Stimulated activated CD4-positive, alpha-beta T cell treated with anti-CD3 and anti-CD28 coated beads, Interleukin-4, amount 100 ng/mL, for 1 hour (primary cell): ENCODE data around the gene JMJD1C.
"Not testable (repeated sequence)": the region's sequence is repeated elsewhere in the genome, so short reads cannot be mapped to it uniquely, and the experiment has no call there.

Experiments used
- DNase-seq: peaks from one replicate; pipeline ENCODE4 v3.0.0-alpha.2; 2020

JMJD1C gene

DNA sequence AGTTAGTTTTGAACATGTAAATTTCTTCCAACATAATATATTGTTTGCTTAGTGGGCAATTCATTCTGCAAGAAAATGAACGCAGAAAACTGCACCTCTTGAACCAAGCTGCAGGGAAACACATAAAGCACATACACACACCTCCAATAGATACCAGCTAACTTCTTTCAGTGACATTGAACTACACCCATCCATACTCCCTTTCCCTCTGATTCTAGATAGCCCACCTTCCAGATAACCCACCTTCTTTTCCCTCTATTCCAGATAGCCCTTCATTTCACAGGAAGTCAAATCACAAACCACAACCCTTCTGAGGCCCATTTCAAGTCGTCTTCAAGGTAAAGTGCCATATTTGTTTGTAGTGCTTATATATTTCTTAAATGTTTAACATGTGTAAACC is 304.2 kb downstream of the JMJD1C start:
- no peak for DNase-seq

DNA sequence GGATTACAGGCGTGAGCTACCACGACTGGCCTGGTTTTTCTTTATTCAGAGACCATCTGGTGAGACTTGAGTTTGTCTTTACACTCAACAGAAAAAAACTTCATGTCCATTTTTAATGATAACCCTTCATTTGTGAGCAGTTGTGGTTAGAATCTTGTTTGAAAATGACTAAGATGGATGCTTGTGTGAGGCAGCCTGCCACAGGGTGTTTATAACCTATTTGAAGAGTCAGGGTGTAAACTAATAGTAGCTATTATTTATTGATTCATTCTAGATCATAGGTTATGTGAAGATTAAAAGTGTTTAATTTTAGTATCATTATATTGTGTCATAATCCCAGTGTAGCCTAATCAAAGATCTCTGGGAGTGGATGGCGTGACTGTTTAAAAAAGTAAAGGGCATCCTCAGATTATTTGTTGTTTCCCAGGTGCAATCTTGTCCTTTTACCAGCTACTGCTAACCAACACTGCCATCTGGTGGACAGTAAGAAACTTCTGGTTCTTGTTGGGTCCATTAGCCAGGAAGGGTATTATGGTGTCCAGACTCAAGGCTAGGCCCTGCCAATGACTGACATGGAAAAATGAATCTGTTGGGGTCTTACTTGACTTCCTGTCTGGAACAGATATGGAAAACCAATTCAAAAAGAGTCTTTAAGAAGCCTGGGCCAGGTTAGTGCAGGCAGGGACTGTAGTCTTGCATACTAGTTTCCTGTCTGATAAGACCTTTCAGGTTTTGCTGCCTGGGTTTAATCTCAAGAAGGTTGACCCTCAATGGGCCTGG is 307.7 kb downstream of the JMJD1C start:
- DNase-seq = no peak

DNA sequence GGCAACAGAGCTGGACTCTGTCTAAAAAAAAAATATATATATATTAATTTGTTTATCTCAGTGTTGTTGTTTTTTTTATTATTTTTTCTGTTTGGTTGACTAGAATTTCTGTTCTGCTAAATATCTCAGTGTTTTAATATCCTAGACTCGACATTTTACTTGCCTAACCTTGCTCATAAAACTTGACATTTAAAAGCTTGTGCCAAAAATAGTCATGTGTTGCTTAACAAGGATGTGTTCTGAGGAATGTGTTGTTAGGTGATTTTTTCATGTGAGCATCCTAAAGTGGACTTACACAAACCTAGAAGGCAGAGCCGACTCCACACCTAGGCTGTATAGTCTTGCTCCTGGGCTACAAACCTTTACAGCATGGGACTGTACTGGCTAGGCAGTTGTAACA is 309.5 kb downstream of the JMJD1C start:
- no peak for DNase-seq

DNA sequence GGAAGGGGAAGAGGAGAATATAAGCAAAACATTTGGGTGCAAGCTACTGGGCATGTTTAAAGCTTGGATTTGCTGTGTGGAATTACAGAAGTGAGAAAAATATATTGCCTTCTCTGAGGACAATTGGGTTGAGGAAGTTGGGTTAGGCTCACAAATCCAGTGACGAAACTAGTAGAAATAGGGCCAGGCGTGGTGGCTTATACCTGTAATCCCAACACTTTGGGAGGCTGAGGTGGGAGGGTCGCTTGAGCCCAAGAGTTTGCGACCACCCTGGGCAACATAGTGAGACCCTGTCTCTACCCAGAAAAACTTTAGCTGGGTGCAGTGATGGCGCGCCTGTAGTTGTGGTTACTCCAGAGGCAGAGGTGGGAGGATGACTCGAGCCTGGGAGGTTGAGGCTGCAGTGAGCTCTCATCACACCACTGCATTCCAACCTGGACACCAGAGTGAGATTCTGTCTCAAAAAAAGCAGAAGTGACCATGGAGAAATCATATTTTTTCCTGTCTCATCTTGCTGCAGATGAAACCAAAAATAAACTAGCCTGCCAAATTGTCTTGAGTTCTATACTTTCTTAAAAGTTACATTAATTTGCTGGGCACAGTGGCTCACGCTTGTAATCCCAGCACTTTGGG is 310.3 kb downstream of the JMJD1C start:
- no peak for DNase-seq

DNA sequence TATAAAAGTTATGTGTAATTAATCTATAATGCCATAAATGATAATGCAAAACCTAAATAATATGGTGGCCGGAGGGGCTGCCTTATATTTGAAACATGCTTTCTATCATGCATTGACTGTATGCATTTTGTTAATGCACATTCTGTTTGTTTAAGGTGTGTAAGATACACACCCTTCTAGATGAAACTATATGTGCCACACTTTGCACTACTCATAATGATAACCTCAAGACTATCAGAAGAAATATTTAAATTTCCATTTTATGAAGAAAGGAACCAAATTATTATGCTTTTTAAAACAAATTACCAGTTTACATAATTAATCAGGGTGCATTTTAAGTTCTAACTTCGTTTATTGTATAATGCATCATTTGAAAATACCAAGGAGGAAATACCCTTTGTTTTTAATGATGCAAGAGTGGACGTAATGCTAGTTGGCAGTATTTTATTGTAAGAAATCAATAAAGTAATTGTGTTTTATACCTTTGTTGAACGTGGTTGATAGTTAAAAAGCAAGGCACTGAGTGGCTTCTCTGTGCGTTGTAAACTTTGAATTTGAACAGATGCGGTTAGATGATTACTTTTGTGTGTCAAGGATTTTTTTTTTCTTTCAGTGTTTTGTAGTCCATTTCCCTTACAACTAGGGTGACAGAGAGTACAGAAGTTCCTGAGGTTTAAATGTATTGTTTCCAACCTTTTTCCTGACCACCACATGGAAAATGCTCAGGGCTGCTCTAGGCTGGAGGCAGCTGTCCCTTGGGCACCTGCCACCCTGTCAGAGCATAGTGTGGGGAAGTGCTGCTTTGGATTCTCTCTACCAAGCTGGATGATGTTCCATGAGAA is 311.0 kb downstream of the JMJD1C start:
- DNase-seq = no peak

DNA sequence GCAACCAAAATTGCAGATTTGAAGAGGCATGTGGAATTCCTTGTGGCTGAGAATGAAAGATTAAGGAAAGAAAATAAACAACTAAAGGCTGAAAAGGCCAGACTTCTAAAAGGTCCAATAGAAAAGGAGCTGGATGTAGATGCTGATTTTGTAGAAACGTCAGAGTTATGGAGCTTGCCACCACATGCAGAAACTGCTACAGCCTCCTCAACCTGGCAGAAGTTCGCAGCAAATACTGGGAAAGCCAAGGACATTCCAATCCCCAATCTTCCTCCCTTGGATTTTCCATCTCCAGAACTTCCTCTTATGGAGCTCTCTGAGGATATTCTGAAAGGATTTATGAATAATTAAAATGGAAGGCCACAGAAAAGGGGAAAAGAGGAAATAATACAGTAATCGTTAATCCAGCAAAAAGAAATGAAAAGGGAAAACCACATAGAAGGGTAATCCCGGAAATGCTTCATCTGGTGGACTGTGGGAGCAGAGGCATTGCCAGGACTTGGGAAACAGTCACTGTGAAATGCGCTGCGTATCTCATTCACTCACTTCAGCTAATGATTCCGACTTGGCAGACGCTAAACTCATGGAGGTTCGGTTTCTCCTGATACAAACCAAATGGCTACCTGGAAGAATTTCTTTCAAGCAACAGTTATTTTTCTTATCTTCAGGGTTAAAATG is 311.8 kb downstream of the JMJD1C start:
- DNase-seq = not testable (repeated sequence)

DNA sequence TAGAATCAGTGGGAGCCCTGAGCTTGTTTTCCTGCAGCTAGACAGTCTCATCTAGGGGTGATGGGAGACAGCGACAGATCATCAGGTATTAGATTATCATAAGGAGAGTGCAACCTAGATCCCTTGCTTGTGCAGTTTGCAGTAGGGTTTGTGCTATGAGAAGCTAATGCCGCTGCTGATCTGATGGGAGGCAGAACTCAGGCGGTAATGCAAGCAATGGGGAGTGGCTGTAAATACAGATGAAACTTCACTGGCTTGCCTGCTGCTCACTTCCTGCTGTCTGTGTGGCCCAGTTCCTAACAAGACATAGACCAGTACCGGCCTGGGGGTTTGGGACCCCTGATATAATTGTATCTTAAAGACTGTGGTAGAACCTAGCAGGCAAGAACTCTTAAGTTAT is 315.0 kb downstream of the JMJD1C start:
- no peak for DNase-seq

DNA sequence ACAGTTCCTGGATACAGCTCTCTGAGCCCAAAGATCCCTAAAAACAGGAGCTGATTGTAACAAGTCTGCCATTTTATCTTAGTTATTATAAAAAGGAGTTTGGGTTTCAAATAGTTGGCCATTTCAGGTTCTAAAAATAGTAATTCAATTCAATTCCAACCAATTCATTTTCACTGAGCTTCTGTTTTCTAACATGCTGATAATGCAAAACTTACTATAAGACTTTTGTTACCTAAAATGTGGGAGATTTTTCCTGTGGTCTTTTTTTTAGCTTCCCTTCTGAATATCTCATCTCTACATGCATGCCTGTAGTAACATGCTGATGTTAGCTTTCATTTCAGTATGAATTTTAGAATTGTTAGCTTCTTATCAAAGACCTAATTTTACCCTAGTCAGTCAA is 319.3 kb downstream of the JMJD1C start:
- DNase-seq = no peak

DNA sequence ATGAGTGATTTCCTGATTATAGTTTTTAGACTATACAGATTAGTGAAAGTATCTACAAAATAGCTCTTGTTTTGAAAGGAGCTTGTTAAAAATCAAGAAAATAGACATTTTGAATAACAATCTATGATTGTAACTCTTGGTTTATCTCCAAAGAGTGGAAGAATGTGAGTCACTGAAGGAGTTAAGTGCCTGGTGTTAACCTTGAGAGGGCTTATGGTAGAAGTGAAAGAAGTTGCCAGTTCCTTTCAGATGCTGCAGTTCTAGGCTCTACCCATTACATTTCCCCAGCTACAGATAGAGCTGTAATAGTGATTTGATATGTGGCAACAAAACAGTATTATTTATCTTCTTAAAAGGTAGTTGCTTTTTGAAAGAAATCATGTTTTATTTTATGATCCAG is 320.0 kb downstream of the JMJD1C start:
- no peak for DNase-seq

DNA sequence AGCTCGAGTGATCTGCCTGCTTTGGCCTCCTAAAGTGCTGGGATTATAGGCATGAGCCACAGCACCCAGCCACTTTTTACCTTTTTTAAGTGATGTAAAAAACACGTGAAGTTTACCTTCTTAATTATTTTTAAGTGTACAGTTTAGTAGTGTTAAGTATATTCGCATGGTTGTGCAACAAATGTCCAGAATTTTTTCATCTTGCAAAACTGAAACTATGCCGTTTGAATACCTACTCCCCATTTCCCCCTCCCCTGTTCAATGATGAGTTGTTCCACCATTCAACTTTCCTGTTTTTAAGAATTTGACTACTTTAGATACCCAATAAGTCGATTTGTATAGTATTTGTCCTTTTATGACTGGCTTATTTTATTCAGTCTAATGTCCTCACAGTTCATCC is 321.8 kb downstream of the JMJD1C start:
- no peak for DNase-seq

DNA sequence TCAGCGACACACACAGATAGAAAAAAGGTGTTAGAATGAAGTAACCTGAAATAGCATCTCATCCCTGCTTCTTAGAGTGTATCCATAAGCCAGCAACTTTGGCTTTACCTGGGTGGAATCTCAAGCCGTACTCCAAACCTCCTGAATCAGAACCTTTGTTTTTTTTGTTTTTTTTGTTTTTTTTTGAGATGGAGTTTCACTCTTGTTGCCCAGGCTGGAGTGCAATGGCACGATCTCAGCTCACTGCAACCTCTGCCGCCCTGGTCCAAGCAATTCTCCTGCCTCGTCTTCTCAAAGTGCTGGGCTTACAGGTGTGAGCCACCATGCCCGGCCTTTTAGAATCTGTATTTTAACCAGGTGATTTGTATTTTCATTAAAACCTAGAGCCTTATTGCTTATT is 323.6 kb downstream of the JMJD1C start:
- no peak for DNase-seq

DNA sequence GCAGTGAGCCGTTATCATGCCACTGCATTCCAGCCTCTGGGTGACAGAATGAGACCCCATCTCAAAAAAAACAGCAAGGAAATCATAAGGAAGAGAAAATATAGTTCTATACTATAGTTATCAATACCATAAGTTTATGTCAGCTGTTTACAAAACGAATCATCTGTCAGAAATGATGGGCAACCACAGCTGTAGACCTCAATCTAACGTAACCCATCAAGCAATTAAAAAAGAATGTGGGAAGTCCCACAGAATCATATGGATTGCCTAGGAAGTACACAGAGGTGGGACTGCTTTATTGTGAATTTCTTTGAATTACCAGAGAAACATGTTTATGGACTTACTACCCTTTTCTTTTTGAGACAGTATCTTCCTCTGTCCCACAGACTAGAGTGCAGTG is 325.7 kb downstream of the JMJD1C start:
- no peak for DNase-seq

DNA sequence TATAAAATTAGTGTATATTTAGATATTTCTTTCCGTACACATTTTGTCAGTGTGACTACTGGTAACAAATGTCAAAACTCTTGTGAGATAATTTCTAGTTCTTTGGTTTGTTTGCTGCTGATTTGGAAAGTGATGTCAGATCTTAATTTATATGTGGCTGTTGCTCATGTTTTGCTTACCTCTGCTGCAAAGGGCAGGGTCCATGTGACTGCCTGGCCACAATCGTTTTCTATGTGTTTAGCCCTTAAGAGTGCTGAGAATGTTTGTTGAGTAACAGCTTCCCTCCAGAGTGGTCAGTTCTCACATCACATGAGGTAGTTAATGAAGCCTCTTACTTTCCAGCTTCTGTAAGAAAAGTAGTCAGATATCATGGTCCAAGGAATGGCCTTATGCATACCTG is 328.5 kb downstream of the JMJD1C start:
- no peak for DNase-seq

DNA sequence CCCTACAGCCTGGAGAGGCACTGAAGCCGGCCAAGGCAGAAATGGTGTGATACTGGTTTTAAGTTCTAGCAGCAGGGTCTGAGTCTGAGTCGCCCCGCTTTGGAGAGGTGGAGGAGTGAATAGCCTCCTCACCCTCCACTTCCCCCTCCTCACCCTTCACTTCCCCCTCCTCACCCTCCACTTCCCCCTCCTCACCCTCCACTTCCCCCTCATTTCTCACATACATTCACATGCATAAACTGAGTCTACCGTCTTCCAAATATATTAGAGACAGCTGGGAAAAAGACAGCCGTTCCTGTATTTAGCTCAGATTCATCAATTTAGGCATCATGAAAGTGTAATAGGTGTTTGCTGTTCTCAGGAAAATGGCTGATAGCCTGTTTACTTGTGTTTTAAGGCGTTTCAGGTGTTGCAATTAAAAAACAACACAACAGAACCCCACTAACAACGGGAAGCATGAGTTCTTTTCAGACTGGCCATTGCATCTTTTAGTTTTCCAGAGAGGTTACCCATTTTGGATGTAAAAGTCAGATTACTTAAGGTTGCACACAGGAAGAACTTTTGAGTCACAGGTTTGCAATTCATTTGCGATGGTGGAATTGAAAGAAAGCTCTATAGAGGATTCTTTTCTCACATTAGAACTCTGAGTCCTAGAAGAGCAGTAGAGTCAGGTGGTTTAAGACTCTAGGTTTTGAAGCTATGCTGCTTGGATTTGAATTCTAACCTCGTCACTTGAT is 331.8 kb downstream of the JMJD1C start:
- no peak for DNase-seq

DNA sequence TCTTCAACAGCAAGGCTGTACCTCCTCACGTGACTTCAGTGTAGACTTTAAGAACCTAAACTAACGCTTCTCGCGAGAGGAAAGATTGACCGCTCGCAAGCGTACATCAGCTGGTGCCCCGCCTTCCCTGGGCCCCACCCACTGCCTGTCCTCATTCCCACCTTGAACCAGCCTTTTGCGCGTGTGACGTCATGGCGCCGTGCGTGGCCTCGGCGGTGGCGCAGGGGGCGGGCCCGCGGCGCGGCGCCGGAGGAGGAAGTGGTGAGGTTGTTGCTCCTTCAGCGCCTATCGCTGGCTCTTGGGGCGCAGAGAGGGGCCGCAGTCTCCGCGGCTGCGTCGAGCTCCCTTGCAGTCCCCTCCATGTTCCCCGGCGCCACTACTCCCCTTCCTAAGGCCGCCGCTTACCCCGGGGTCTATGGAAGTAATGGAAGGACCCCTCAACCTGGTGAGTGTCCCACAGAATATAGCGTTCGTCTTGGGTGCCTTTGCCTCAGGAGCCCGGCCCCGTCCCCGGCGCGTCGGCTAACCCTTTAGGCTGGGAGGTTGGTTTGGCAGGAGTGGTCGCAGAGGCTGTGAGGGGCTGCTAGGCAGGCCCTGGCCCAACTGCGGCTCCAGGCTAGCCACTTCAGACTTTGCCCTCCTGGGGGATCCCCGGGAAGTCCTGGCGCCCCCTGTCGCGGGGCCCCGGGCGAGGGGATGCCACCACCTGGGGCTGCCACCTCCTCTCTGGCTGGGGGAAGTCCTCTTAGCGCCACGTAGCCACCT is 332.5 kb downstream of the JMJD1C start, which contains the start of gene NRBF2:
Gene NRBF2, plus strand, starts transcription at position 273 of the 765 bp plus-strand sequence. Its CDS starts 143 bp downstream, at position 416.
- DNase-seq = peak; percentile 97

DNA sequence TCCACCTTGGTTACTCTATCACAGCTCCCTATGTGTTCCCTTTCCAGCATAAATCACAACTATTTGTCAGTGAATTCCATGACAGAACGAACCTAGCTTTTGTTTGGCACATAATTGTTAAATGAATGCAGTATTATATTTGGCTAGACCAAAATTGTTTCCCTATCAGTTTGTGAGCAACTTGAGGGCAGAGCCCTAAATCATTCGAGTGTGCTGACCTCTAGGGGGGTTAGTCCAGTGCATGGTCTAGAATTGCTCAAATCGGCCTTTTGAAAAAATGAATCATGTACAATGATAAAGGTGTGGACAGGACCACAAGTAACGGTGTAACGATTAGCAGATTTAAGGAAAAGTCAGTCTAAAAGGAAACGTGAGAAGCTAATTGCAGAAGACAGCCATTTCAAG is 333.1 kb downstream of the JMJD1C start:
- DNase-seq = no peak

DNA sequence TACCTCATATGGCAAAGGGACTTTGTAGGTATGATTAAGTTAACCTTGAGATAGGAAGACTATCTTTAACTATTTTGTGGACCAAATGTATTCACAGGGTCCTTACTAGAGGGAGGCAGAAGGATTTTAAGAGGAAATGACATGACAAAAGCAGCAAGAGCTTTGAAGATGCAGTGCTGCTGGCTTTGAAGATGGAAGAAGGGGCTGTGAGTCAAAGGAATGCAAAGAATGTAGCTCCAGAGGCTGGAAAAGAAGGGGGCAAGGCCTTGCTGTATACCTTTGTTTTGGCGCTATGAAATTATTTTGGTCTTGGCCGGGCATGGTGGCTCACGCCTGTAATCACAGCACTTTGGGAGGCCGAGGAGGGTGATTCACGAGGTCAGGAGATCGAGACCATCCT is 335.9 kb downstream of the JMJD1C start:
- no peak for DNase-seq

DNA sequence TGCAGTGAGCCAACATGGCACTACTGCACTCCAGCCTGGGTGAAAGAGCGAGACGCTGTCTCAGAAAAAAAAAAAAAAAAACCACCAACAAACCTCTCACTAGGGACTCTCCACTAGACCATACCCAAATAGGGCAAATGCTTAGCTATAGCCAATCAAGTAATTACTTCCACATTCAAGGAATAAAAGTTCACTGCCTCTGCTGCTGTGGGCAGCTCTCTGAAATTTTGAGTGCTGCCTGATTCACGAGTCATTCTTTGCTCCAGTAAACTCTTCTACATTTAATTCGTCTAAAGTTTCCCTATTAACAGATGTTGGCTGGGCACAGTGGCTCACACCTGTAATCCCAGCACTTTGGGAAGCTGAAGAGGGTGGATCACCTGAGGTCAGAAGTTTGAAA is 337.3 kb downstream of the JMJD1C start:
- DNase-seq = no peak

DNA sequence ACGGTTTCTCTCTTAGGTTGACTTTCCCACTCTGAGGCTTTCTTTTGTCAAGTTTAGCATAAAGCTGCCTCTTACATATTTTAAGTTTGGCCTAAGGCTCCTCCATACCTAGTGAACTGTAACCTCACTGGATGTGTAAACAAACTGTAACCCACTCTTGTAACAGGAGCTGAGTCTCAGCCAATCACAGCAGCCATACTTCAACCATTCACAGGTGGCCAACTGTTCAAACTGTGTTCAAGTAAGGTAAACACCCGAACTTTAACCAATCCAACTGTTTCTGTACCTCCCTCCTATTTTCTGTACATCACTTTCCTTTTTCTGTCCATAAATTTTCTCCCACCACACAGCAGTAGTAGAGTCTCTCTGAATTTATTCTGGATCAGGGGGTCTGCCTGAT is 340.3 kb downstream of the JMJD1C start:
- DNase-seq = no peak

DNA sequence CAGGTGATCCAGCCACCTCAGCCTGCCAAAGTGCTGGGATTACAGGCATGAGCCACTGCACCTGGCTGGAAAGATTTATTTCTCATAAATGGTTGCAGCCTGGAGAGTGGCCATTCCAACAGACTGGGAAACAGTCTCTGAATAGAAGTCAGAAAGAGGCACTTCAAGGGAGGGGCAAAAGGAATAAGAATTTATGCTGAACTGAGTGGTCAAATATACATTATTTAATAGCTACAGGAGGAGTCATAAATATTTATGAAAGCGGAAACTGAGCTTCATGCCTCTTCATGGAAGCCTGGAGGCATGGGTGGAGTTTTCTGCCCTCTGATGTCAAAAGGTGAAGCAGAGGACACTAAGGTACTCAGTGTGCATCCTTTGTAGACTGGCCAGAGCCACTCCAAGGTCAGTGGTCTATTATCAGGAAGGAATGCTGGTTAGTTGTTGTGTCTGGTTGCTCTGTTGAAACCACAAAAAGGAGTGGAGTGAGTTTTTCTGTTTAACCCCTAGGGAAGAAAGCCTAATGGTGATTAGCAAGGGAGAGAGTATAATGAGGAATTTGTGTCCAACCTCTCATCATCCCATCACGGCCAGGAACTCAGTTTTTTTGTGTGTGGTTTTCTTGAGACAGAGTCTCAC is 341.9 kb downstream of the JMJD1C start:
- no peak for DNase-seq

DNA sequence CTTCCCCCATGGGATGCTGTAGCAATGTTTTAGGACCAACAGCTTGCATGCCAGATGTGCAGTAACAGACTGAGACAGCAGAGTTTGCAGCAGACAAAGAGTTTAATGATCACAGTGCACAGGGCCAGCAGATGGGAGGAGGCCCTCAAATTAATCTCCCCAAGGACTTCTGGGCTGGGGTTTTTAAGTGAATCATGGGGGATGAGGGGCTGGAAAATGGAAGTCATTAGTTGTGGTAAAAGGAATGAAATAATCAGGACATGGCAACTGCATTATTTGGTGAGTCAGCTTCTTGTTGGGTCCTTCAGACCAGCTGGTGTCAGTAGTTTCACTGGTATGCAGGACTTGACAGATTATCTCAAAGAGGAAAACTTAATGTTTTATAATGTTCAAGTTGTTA is 345.2 kb downstream of the JMJD1C start:
- no peak for DNase-seq
